Measurements from ENCODE around the gene ZMYND8.

Gene ZMYND8

DNA sequence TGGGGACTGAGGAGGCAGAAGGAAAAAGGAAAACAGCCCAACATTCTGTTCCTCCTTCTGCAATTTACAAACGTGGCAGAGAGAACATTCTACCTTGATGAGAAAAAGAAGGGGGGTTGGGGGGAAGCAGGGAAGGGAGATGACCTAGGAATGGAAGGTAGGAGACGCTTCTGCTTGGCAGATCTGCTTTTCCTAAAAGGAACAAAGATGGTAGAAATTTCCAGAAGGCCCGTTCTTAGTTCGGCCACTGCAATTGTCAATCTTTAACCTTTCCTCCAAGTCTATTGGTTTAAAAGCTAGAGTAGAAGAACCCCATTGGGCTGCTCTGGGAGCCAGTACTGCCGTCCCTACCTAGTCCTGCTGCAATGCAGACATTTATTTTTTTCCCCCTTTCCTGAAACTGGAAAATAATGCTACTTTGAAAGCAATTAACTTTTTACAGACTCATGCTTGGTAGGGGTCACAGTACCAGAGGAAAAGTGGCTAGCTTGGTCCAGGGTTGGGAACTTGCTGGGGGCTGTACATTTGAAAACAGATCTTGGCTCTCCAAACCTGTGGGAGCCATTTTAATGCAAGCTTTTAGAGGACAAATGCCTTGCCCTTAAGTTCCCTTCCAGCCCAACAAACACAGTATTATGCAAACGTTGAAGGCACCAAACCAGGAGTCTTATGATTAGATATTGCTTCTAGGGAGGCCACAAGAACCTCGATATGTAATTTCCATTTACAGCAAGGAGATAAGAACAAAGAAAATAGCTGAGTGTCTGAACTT, 2.6 kb downstream of the ZMYND8 start:
- DNase-seq = no peak

GRCh38 chr20:47353239-47353691, 3.2 kb downstream of the ZMYND8 start:
- no peak for DNase-seq

GRCh38 chr20:47352332-47353238, 3.9 kb downstream of the ZMYND8 start:
- DNase-seq = no peak

- no peak for DNase-seq
Measured at GRCh38 chr20:47351643-47352331, 4.7 kb downstream of the ZMYND8 start.

GRCh38 chr20:47350691-47351545, 5.6 kb downstream of the ZMYND8 start:
- no peak for DNase-seq

- DNase-seq = no peak
Measured at GRCh38 chr20:47350181-47350550, 6.3 kb downstream of the ZMYND8 start.

DNA sequence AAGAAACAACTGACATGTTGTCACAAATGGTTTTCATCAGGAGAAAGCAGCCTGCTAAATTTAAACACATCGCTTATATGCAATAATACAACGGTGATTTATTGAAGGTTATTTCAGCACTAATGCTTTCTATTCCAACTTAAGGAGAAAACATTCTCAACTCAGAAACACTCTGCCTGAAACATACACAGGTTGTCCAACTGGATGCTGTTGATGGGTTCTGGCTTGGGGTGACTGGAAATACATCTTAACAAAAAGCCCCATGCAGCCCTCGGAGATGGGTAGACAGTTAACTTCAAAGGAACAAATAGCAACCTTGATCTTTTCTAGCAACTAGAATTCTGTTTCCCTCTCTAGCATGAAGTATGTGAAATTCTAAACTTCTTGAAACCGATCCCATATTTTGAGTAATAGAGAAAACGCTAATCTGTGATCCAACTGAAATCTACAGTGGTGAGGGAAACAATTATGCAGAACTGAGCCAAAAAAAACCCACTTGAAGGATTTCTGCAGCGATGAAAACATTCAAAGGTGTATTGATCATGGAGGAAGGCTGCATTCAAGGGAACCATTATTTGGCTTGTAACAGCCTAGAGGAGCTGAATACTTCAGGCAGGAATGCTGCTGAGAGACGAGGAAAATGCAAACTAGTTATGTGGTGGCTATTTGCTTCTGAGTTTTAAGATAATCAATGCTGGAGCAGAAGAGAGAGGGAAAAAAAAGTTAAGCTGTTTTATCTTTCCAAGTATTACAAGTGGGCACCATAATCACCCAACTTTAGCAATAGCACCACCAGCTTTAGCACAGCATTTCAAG, 6.9 kb downstream of the ZMYND8 start:
- DNase-seq = no peak

DNA sequence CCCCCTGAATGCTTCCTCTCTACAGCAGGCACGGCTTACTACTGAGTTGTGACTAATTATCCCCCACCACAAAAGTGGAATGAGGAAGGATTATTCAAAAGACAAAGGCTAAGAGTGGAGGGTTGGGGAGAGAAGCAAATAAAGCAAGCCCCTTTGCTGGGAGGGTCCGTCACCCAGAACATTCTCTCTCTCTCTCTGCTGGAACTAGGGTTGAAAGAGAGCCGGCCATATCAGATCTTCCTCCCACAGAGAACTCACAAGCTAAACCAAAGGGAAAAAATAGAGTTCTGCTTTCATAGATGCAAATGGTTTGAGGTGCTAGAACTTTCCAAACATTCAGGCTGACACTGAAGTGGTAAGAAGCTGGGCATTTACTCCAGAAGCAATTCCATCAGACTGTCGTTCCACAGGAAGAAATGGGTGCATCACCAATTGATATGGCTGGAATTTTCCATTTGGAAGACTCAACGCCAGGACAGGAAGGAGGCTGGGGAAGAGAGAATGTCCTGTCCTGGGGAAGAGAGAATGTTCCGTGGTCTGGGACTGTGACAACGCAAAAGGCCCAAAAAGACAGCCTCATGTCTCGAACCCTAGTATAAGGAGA, 7.9 kb downstream of the ZMYND8 start:
- DNase-seq = no peak

- no peak for DNase-seq
Measured at GRCh38 chr20:47347661-47348435, 8.7 kb downstream of the ZMYND8 start.

- DNase-seq = no peak
Measured at GRCh38 chr20:47346172-47346571, 10.3 kb downstream of the ZMYND8 start.

DNA sequence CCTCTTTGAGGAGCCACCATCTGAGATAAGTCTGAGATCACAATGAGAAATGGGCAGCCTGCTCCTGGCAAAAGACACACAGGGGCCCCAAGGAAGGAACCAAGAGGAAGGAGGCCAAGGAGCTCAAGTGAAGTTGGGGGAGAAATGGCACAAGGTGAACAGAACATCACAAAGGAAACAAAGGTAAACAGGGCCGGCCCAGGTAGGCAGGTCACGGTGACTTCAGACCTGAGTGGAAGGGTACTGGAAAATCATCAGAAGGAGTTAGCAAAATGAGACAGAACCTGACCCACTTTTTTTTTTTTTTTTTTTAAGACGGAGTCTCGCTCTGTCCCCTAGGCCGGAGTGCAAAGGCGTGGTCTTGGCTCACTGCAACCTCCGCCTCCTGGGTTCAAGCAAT, 11.3 kb downstream of the ZMYND8 start:
- no peak for DNase-seq

GRCh38 chr20:47343007-47343472, 13.5 kb downstream of the ZMYND8 start:
- DNase-seq = no peak

- DNase-seq = no peak
Measured at GRCh38 chr20:47338131-47338628, 18.3 kb downstream of the ZMYND8 start.

- DNase-seq = no peak
Measured at GRCh38 chr20:47337413-47337812, 19.1 kb downstream of the ZMYND8 start.

DNA sequence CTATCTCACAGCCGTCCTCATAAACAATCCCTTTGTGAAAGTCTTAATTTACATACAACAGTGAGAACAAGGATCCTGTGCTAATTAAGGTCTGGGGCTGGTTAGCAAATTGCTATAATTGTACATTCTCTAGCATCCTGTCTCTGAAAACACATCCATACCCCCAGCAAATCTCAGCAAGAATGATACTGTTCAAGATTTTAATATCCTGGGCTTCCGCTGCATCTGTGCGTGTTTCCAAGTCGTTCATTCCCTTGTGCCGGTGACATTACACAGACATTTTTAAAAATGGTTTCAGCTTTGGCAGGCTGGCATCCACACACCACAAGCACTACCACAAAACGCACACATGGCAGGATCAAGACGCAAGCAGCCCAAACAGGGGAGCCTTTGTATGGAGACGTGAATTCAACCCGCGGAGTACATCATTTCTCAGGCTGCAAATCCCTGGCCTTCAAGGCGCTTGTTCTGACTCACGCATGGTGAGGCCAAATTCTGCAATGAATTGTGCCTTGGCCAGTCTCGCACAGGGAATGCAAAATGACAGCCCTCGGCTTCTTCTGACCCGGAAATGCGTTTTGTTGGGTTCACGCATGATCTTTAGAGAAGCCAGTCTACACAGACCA, 20.3 kb downstream of the ZMYND8 start:
- no peak for DNase-seq

DNA sequence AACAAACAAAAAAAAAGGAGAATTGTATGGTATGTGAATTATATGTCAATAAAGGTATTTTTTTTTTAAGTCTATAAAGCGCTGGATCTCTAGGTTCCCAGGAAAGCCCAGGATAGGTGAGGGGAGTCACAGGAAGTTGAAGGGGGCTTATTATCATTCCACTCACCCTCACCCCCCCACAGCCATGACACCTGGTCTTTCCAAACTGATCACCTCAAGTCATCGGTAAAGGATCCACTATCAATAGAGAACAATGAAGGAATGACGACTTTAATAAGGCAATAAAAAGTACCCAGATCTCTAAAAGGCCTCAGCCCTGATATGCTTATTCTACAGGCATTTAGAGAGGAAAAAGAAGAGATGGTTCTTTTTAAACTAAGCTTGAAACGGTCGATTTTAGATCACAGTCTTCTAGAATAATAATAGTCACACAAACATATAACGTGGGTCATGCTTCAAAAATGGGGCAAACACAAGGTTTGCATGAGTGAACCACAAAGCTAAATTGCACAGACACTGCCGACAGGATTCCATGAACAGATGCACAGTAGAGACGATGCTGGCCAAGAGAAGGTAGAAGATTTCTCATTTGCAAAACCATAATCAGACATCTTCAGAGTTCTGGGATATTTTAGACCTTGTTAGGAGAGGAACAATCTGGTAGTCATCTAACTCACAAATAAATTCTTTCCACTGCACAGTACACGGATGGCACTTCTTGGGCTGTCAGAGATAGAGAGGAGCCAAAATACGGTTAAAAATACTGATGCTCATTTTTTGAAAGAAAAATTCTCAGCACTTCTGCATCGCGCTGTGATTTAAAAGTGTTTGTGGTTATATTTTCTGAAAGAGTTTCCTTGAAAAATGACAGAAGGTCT, 21.0 kb downstream of the ZMYND8 start:
- no peak for DNase-seq

DNA sequence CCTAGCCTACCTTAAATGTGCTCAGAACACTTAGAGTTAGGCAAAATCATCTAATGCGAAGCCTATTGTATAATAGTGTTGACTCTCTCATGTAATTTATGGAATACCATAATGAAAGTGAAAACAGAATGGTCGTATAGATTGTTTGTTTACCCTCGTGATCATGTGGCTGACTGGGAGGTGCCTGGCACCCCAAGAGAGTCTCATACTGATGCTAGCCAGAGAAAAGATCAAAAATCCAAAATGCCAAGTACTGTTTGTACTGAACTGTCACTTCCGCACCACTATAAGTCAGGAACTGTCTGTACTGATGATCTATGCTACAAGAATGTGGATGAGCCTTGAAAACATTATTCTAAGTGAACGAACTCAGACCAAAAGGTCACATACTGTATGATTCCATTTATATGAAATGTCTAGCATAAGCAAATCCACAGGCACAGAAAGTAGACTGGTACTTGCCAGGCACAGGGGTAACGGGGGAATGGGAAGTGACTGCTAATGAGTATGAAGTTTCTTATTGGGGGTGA, 22.4 kb downstream of the ZMYND8 start:
- DNase-seq = no peak

Measured in activated naive CD4-positive, alpha-beta T cell treated with anti-CD3 and anti-CD28 coated beads, Interleukin-2, amount 50 U/mL, for 16 hours (primary cell).